Epithelial cell of proximal tubule (primary cell): ENCODE measurements around the gene CKAP2L. TPM values are rescaled to one million over a fixed set of nuclear protein-coding genes. Genes with fewer than 3 reads are reported as not detected.

Experiments used
- DNase-seq: peaks from one replicate; pipeline ENCODE4 v3.0.0-alpha.2; 2011; ENCODE audit warnings: low read depth
- H3K4me3 ChIP-seq: 2 replicates; pipeline ENCODE4 v1.5.1; 2011; ENCODE audit warnings: low read depth, mild to moderate bottlenecking, low read length
- total RNA-seq: library from RNA; depleted of rRNA; stranded (reverse); fragments of >200 nt; gene quantifications from 2 replicates; pipeline ENCODE4 v1.2.3, GENCODE V29; 2015
- TF ChIP-seq, protein P1 (sequence below): conservative IDR thresholded peaks from 2 replicates; pipeline ENCODE4 v1.5.1; 2012; ENCODE audit warnings: low read depth, mild to moderate bottlenecking, low read length

Gene CKAP2L
- total RNA-seq, 1 donor from 2014 or later = 23.4 TPM

DNA sequence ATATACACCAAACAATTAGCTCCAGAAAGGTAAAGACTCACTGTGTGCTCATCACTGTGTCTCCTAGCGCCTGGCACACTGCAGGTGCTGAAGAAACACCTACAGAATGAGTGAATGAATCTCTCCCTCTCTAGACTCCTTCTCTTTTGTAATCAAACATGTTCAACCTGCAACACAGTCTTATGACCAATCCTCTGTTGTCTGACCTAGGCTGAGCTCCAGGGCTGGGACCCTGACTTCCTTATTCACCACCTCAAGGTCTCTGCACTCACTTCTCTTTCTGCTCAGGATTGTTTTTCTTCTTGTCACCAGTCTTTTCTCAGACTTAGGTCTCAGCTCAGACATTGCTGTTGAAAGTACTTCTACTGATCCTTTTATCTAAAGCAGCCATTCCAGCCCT is 9.8 kb downstream of the CKAP2L start:
- DNase-seq = no peak
- TF ChIP-seq, protein P1, sequence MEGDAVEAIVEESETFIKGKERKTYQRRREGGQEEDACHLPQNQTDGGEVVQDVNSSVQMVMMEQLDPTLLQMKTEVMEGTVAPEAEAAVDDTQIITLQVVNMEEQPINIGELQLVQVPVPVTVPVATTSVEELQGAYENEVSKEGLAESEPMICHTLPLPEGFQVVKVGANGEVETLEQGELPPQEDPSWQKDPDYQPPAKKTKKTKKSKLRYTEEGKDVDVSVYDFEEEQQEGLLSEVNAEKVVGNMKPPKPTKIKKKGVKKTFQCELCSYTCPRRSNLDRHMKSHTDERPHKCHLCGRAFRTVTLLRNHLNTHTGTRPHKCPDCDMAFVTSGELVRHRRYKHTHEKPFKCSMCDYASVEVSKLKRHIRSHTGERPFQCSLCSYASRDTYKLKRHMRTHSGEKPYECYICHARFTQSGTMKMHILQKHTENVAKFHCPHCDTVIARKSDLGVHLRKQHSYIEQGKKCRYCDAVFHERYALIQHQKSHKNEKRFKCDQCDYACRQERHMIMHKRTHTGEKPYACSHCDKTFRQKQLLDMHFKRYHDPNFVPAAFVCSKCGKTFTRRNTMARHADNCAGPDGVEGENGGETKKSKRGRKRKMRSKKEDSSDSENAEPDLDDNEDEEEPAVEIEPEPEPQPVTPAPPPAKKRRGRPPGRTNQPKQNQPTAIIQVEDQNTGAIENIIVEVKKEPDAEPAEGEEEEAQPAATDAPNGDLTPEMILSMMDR = no peak
- no peak overlapping the region for H3K4me3 ChIP-seq

DNA sequence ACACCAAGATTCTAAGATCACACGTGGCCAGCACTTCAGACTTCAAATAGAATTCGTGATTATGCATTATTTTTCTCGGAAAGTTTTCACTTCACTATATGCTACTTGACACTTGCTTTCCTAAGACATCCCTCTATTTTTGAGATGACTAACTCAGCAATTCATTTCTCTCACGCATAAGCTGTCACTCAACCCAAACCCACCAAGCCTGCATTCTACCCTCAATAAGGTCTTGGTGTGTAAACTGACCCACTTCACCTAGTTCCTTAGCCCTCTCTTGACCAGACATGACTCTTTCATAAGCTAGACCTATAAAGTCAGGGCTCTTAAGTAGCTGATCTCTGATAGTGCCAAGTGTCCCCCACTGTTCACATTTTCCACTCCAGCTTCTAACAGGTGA is 11.7 kb downstream of the CKAP2L start:
- no peak for DNase-seq
- no peak overlapping the region for H3K4me3 ChIP-seq
- TF ChIP-seq, protein P1 = no peak

DNA sequence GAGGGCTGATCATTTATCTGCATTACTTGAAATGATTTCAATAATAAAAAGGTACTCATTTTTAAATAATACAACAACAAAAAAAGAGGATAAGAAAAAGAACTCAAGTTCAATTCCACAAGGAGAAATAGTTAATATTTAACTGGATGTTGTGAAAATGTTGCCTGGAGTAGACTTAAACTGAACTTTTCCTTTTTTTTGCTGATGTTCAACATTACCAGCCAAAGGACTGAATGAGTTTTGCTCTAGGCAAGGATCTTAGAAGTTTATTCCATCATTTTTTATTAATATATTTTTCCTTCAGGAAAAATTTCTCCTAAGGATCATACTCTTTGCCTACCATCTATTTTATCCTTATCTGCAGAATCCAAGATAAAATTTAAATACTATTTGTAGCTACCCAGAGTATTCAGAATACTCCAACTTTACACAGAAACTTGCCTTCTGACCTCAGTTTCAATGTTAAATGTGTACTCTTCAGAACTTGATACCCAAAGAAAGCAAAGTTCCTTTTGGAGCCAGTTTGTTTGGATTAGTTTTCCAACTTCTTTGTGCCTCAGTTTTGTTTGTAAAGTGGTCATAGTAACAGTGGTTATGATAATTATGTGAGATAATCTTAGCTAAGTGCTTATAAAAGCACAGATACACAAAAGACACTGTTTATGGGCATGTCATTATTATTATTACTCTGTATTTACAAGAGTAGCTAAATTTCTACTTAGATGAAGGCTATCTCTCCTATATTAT is 12.8 kb downstream of the CKAP2L start:
- H3K4me3 ChIP-seq = no peak overlapping the region
- TF ChIP-seq, protein P1 = no peak
- DNase-seq = no peak

DNA sequence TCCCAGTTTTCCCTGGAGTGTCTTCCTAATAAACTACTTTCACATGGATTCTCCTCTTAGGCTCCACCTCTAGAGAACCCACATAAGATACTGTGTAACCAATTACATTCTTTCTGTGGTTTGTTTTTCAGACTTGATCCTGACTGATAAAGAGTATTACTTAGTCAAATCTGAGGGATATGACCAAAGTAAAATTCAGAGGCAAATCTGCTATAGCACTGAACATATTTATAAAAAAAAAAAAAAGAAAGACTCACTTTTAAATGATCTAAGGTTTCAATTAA is 13.9 kb downstream of the CKAP2L start:
- H3K4me3 ChIP-seq = no peak overlapping the region
- TF ChIP-seq, protein P1 = no peak
- no peak for DNase-seq

DNA sequence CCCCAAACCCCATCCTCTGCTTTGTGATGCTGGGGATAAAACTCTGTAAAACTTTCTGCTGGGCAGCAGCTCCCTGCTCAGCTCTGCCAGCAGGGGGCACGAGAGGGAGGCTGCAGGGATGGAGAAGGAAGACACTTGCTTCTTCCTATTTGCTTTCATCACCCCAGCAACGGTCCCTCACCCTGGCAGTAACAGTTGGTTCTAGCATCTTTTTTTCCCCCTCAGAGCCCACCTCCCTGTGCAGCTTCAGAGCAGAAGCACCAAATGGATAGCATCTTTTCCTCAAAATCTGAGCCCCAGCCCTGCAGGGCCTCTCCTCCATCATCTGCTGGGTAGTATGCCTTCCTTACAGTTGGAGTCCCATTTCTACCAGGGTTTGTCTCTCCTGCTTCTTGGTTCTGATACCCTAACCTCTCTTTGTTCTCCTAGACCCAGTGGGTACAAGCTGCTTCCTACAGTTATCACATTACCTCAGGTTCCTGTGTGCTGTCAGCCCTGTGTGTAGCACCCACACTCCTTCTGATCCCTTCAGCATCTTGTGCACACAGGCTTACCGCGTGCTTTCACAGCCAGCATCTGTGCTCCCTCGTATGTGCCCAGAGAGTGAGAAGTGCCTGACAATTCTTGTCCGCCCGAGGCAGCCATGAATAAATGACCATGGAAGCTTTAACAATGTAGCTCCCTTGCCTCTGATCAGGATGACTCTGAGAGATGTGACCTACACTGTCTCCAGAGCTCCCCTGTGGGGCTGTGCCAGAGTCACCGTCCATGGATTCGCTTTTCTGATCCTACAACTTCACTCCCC is 14.5 kb downstream of the CKAP2L start:
- no peak overlapping the region for H3K4me3 ChIP-seq
- TF ChIP-seq, protein P1 = peak; percentile 99
- DNase-seq = no peak

DNA sequence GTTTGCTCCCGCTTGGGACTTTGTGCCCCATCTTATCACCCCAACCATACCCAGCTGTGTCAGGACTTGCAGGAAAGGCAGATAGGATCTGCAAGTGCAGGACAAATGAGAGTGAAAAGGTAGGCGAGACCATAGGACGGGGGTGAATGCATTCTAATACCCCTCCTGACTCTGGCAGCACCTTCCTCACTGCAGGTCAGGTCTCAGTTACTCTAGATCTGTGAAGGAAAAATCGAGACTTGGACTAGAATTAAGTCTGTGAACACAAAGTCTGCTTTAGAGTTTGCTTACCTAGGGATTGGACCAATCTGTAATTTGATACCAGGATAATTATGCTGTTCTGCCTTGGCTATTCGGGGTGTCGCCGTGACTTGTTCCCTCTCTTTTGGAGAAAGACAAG is 23.9 kb downstream of the CKAP2L start:
- H3K4me3 ChIP-seq = no peak overlapping the region
- TF ChIP-seq, protein P1 = no peak
- DNase-seq = no peak
